SK-N-SH treated with all-trans-retinoic acid at 6 μM for 48 hours (cell line): Measurements from ENCODE around the gene ZBTB7B.
A peak's percentile ranks its signal among the peaks of the same experiment; 100 is the strongest.

Source experiments
- ATAC-seq: fragments of 200-7000 bp; cut with Tn5 transposase; 3 replicates; pipeline ENCODE4 v1.9.1; 2020; ENCODE audit warnings: mild to moderate bottlenecking, moderate library complexity
- ARNTL ChIP-seq: fragments of 450-650 bp; formaldehyde crosslinking; IDR thresholded peaks from 2 replicates; pipeline ENCODE4 v1.5.0; 2020; ENCODE audit warnings: low read depth, mild to moderate bottlenecking, moderate library complexity, borderline replicate concordance
- BACH2 ChIP-seq: fragments of 250-450 bp; sonication (Bioruptor Pico); IDR thresholded peaks from 2 replicates; pipeline ENCODE4 v1.9.0; 2021; ENCODE audit warnings: mild to moderate bottlenecking, borderline replicate concordance
- CREB5 ChIP-seq: fragments of 250-450 bp; sonication (Bioruptor Pico); IDR thresholded peaks from 2 replicates; pipeline ENCODE4 v1.5.1; 2020; ENCODE audit warnings: low read depth, mild to moderate bottlenecking, moderate library complexity
- CSDC2 ChIP-seq: fragments of 250-450 bp; sonication (Bioruptor Pico); IDR thresholded peaks from 2 replicates; pipeline ENCODE4 v1.5.0; 2020; ENCODE audit warnings: mild to moderate bottlenecking, moderate library complexity
- CSRNP3 ChIP-seq: fragments of 250-450 bp; sonication (Bioruptor Pico); IDR thresholded peaks from 2 replicates; pipeline ENCODE4 v1.5.1; 2021; ENCODE audit warnings: mild to moderate bottlenecking, moderate library complexity
- ESRRG ChIP-seq: fragments of 250-450 bp; sonication (Bioruptor Pico); IDR thresholded peaks from 2 replicates; pipeline ENCODE4 v1.6.1; 2021; ENCODE audit warnings: mild to moderate bottlenecking
- GLIS3 ChIP-seq: fragments of 250-450 bp; sonication (Bioruptor Pico); IDR thresholded peaks from 2 replicates; pipeline ENCODE4 v1.5.0; 2020; ENCODE audit warnings: mild to moderate bottlenecking, moderate library complexity
- ISL1 ChIP-seq: fragments of 250-450 bp; sonication (Bioruptor Pico); IDR thresholded peaks from 2 replicates; pipeline ENCODE4 v2.1.2; 2022; ENCODE audit warnings: mild to moderate bottlenecking, moderate library complexity
- OSR1 ChIP-seq: fragments of 250-450 bp; sonication (Bioruptor Pico); IDR thresholded peaks from 2 replicates; pipeline ENCODE4 v1.8.0; 2022; ENCODE audit warnings: moderate library complexity, mild to moderate bottlenecking, inconsistent platforms
- POU6F1 ChIP-seq: fragments of 250-450 bp; sonication (Bioruptor Pico); IDR thresholded peaks from 2 replicates; pipeline ENCODE4 v1.8.0; 2021; ENCODE audit warnings: low read depth, mild to moderate bottlenecking, moderate library complexity, borderline replicate concordance
- RARB ChIP-seq: fragments of 250-450 bp; sonication (Bioruptor Pico); IDR thresholded peaks from 2 replicates; pipeline ENCODE4 v1.8.0; 2021; ENCODE audit warnings: mild to moderate bottlenecking, moderate library complexity
- TCF4 ChIP-seq: fragments of 250-450 bp; sonication (Bioruptor Pico); IDR thresholded peaks from 2 replicates; pipeline ENCODE4 v1.8.0; 2021; ENCODE audit warnings: mild to moderate bottlenecking, moderate library complexity, borderline replicate concordance
- TOX ChIP-seq: fragments of 250-450 bp; sonication (Bioruptor Pico); IDR thresholded peaks from 2 replicates; pipeline ENCODE4 v1.8.0; 2021; ENCODE audit warnings: mild to moderate bottlenecking, moderate library complexity, borderline replicate concordance
- TSHZ2 ChIP-seq: fragments of 250-450 bp; sonication (Bioruptor Pico); IDR thresholded peaks from 2 replicates; pipeline ENCODE4 v1.5.0; 2020; ENCODE audit warnings: mild to moderate bottlenecking, moderate library complexity
- ZC3H10 ChIP-seq: fragments of 250-450 bp; sonication (Bioruptor Pico); IDR thresholded peaks from 2 replicates; pipeline ENCODE4 v1.5.1; 2021; ENCODE audit warnings: mild to moderate bottlenecking, moderate library complexity
- ZFP3 ChIP-seq: fragments of 250-450 bp; sonication (Bioruptor Pico); IDR thresholded peaks from 2 replicates; pipeline ENCODE4 v1.5.0; 2020; ENCODE audit warnings: mild to moderate bottlenecking, moderate library complexity
- ZFP30 ChIP-seq: fragments of 450-650 bp; formaldehyde crosslinking; IDR thresholded peaks from 2 replicates; pipeline ENCODE4 v1.5.0; 2022; ENCODE audit warnings: mild to moderate bottlenecking, moderate library complexity
- ZNF565 ChIP-seq: fragments of 450-650 bp; formaldehyde crosslinking; conservative IDR thresholded peaks from 2 replicates; pipeline ENCODE4 v1.5.0; 2020; ENCODE audit warnings: low read depth, mild to moderate bottlenecking, moderate library complexity
- ZNF70 ChIP-seq: fragments of 450-650 bp; formaldehyde crosslinking; IDR thresholded peaks from 2 replicates; pipeline ENCODE4 v1.5.0; 2020; ENCODE audit warnings: mild to moderate bottlenecking, moderate library complexity
- ZNF8 ChIP-seq: fragments of 450-650 bp; formaldehyde crosslinking; IDR thresholded peaks from 2 replicates; pipeline ENCODE4 v1.5.0; 2020; ENCODE audit warnings: mild to moderate bottlenecking, moderate library complexity
- TF ChIP-seq, protein P1 (sequence below): fragments of 250-450 bp; sonication (Bioruptor Pico); IDR thresholded peaks from 2 replicates; pipeline ENCODE4 v1.8.0; 2020; ENCODE audit warnings: mild to moderate bottlenecking, moderate library complexity, borderline replicate concordance

Gene ZBTB7B

GRCh38 chr1:154955039-154955717 lies 47.4 kb upstream of the ZBTB7B start:
- TF ChIP-seq TOX (CRISPR knock-in tag): peak; percentile 32
- no peak for TF ChIP-seq ARNTL (CRISPR knock-in tag)
- peak; percentile 53 for ATAC-seq

DNA sequence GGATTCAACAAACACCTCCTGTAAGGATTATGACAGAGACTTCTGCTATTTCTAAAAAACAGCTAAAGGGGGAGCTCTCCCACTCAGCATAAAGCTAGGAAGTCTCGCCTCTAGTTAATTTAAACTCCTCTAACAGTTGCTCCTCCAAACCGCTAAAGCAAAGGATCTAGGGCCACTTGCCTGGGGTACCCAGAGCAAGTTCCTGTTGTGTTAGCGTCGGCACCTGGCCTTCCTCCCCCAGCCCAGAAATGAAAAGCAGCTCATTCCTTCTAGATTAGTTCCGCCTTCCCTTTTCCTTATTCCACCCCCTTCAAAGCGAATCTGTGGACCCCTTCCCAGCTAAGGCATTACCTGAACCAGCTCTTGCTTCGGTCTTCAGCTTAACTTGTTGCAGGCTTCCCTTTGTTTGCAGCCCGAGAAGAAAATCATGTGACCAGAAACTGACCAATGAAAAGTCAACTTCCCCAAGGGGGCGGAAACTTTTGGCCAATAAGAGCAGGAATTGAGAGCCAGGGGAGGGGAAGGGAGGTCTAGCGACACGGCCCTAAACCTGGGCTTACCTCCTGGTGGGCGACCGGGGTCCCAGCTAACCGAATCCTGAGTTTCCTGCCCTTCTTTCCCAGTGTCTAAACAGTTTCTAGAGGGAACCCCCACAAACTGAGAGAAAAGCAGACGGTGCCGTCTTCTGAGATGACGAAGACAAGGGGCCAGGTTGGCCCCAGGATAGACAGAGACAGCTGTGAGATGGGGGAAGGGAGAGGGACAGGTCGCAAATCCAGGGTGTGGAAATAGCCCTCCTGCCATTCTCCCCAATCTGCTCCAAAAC lies 46.7 kb upstream of the ZBTB7B start, which contains the start of gene PBXIP1:
Gene PBXIP1, minus strand, starts transcription at position 382 of the 826 bp plus-strand sequence. CDS start 2,378 bp downstream, outside the sequence.
- peak; percentile 87 for ATAC-seq
- TF ChIP-seq CSDC2: no peak
- 0 out of 2 replicates have a peak, but pooled peaks have one; percentile 63 for TF ChIP-seq POU6F1

- TF ChIP-seq TCF4 (CRISPR knock-in tag): no peak
- TF ChIP-seq ZNF8 (CRISPR knock-in tag): no peak
- TF ChIP-seq TSHZ2 (CRISPR knock-in tag): no peak
- TF ChIP-seq GLIS3 (CRISPR knock-in tag): no peak
- no peak for TF ChIP-seq ARNTL (CRISPR knock-in tag)
- TF ChIP-seq ZFP3 (CRISPR knock-in tag): no peak
- no peak for TF ChIP-seq OSR1 (CRISPR knock-in tag)
- TF ChIP-seq ZNF70 (CRISPR knock-in tag): no peak
- TF ChIP-seq ZFP30 (CRISPR knock-in tag): no peak
- TF ChIP-seq CREB5 (CRISPR knock-in tag): no peak
- TF ChIP-seq TOX (CRISPR knock-in tag): no peak
- no peak for ATAC-seq
These were observed 46.1 kb upstream of the ZBTB7B start for GRCh38 chr1:154956544-154956941.

- no peak for TF ChIP-seq RARB (CRISPR knock-in tag)
- TF ChIP-seq ZNF8 (CRISPR knock-in tag): no peak
- TF ChIP-seq GLIS3 (CRISPR knock-in tag): no peak
- ATAC-seq: no peak
These were observed 45.4 kb upstream of the ZBTB7B start for GRCh38 chr1:154957091-154957657.

DNA sequence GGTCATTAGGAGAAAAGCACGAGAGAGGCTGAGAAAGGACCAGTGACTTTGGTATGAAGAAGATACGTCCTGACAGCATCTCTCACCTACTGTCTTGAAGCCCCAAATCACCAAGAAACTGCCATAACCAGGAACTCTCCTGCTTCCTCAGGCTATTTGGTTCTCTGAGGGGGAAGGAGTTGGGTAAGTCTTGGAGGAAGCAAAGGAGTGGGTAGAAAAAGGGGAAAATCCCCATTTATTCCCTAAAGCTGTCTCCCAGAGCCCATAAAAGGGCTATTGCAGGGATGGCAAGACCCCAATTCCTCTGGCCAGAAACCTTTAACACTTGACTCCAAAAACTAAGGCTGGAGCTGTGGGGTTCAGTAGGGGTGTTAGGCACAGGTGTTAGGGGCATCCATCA lies 44.6 kb upstream of the ZBTB7B start:
- TF ChIP-seq GLIS3 (CRISPR knock-in tag): no peak
- no peak for TF ChIP-seq TCF4 (CRISPR knock-in tag)
- TF ChIP-seq TOX (CRISPR knock-in tag): no peak
- no peak for TF ChIP-seq CSRNP3 (CRISPR knock-in tag)
- no peak for TF ChIP-seq BACH2 (CRISPR knock-in tag)
- no peak for TF ChIP-seq ZNF565
- TF ChIP-seq, protein P1, sequence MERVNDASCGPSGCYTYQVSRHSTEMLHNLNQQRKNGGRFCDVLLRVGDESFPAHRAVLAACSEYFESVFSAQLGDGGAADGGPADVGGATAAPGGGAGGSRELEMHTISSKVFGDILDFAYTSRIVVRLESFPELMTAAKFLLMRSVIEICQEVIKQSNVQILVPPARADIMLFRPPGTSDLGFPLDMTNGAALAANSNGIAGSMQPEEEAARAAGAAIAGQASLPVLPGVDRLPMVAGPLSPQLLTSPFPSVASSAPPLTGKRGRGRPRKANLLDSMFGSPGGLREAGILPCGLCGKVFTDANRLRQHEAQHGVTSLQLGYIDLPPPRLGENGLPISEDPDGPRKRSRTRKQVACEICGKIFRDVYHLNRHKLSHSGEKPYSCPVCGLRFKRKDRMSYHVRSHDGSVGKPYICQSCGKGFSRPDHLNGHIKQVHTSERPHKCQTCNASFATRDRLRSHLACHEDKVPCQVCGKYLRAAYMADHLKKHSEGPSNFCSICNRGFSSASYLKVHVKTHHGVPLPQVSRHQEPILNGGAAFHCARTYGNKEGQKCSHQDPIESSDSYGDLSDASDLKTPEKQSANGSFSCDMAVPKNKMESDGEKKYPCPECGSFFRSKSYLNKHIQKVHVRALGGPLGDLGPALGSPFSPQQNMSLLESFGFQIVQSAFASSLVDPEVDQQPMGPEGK (CRISPR knock-in tag): no peak
- no peak for TF ChIP-seq ISL1 (CRISPR knock-in tag)
- no peak for TF ChIP-seq ZFP3 (CRISPR knock-in tag)
- TF ChIP-seq CSDC2: no peak
- no peak for TF ChIP-seq CREB5 (CRISPR knock-in tag)
- no peak for TF ChIP-seq ZC3H10
- no peak for TF ChIP-seq ESRRG (CRISPR knock-in tag)
- TF ChIP-seq ZFP30 (CRISPR knock-in tag): no peak
- no peak for ATAC-seq
